Muscle layer of colon (tissue), 2 donors: ENCODE data around the gene PRKACA.
"Not testable (repeated sequence)": the region's sequence is repeated elsewhere in the genome, so short reads cannot be mapped to it uniquely, and the experiment has no call there.

Source experiments
- H3K27ac ChIP-seq: one replicate; pipeline ENCODE4 v1.7.0; 2013; ENCODE audit warnings: low read depth, mild to moderate bottlenecking, low read length, moderate library complexity
- H3K27me3 ChIP-seq, 2 donors: one replicate each; pipeline ENCODE4 v1.7.0; 2013; ENCODE audit warnings: low read length in 2 of 2, mild to moderate bottlenecking in 2 of 2; ENCODE audit not compliant: insufficient read depth in 2 of 2, control insufficient read depth in 1 of 2
- H3K36me3 ChIP-seq: one replicate; pipeline ENCODE4 v1.7.0; 2013; ENCODE audit warnings: mild to moderate bottlenecking, low read length; ENCODE audit not compliant: insufficient read depth
- H3K4me1 ChIP-seq: one replicate; pipeline ENCODE4 v1.7.0; 2013; ENCODE audit warnings: mild to moderate bottlenecking, low read length; ENCODE audit not compliant: insufficient read depth
- H3K4me3 ChIP-seq, 2 donors: one replicate each; pipeline ENCODE4 v1.7.0; 2013; ENCODE audit warnings: low read length in 2 of 2, low read depth in 1 of 2, mild to moderate bottlenecking in 1 of 2, moderate library complexity in 1 of 2
- H3K9ac ChIP-seq: one replicate; pipeline ENCODE4 v1.7.0; 2013; ENCODE audit warnings: low read length
- H3K9me3 ChIP-seq: one replicate; pipeline ENCODE4 v1.7.0; 2013; ENCODE audit warnings: mild to moderate bottlenecking, low read length
- donor health status: abdominal sarcoma.
- donor health status: Adenocarcinoma of cecum.

Gene PRKACA

DNA sequence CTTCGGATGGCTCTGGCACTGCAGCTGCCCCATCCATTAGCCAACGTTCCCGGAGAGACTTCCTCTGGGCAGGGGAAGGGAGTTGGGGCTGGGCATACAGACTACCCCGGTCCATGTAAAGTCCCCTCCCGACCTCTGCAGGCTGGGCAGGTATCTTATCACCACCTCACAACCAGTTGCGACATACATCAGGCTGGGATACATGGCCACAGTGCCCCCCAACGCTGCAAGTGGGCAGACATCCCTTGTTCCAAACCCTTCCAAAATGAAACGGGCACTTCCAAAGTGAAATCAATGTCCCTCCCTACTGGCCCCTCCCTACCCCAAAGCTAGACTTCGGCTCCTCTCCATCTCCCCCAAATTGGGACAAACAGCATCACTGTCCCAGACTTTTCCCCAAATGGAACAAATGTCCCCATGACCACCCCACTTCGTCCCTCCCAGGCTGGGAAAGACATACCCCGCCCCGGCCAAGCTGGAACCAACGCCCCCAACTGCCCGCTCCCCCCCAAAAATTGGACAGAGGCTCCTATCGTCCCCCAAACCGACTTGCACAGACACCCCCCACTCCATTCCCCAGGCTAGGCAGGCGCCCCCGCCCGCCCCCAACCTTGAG is 60.7 kb downstream of the PRKACA start:
- peaks cover 7% of the 10 kb centered on the region for H3K9me3 ChIP-seq
- H3K27me3 ChIP-seq = peaks cover 28 to 34% of the 10 kb centered on the region in 2 donors
- H3K4me3 ChIP-seq = no peak overlapping the region
- no peak overlapping the region for H3K9ac ChIP-seq
- no peaks in the 10 kb centered on the region for H3K36me3 ChIP-seq
- no peak overlapping the region for H3K27ac ChIP-seq
- peaks cover 9% of the 10 kb centered on the region for H3K4me1 ChIP-seq

- Histone ChIP-seq H3K4me1 (peaks cover 9% of the 10 kb centered on the region), H3K4me3 (no peak overlapping the region), H3K27ac (no peak overlapping the region), H3K36me3 (no peaks in the 10 kb centered on the region), H3K9ac (no peak overlapping the region), H3K9me3 (peaks cover 7% of the 10 kb centered on the region), H3K27me3 (peaks cover 28% of the 10 kb centered on the region in 2 donors)
Observed at GRCh38 chr19:14056069-14056666, 61.4 kb downstream of the PRKACA start.

GRCh38 chr19:14055396-14055795 is 62.2 kb downstream of the PRKACA start:
- H3K9me3 ChIP-seq = peaks cover 7% of the 10 kb centered on the region
- H3K27me3 ChIP-seq = peaks cover 24 to 27% of the 10 kb centered on the region in 2 donors
- H3K36me3 ChIP-seq = no peaks in the 10 kb centered on the region
- no peak overlapping the region for H3K9ac ChIP-seq
- no peak overlapping the region for H3K27ac ChIP-seq
- peaks cover 9% of the 10 kb centered on the region for H3K4me1 ChIP-seq
- no peak overlapping the region for H3K4me3 ChIP-seq

GRCh38 chr19:14054721-14055120 is 62.8 kb downstream of the PRKACA start:
- Histone ChIP-seq H3K27me3 (peaks cover 20% of the 10 kb centered on the region in 2 donors), H3K27ac (no peak overlapping the region), H3K9ac (no peak overlapping the region), H3K4me3 (no peak overlapping the region), H3K4me1 (peaks cover 9% of the 10 kb centered on the region), H3K9me3 (peaks cover 7% of the 10 kb centered on the region), H3K36me3 (no peaks in the 10 kb centered on the region)

- Histone ChIP-seq H3K9ac (no peak overlapping the region), H3K4me3 (no peak overlapping the region), H3K27me3 (peaks cover 14 to 15% of the 10 kb centered on the region in 2 donors), H3K27ac (no peak overlapping the region), H3K9me3 (peaks cover 7% of the 10 kb centered on the region), H3K36me3 (no peaks in the 10 kb centered on the region), H3K4me1 (peaks cover 9% of the 10 kb centered on the region)
Observed at GRCh38 chr19:14054099-14054498, 63.5 kb downstream of the PRKACA start.

DNA sequence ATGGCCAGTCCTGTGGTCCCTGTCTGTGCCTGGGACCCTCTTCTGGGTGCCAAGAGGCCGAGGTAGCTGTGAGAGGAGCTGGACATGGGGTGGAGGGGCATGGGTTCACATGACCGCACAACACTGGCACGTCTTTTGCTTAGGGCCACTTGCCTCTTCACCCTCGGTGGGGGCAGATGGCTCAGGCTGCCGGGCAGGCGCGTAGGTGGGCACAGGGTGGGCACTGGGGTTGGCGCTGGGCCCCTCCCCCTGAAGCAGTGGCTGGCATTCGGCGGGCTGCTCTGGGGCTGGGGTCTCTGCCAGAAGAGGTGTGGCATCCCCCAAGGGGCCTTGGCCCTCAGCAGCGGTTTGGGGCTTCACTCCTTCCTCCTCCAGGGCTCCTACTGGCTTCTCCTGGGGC is 64.1 kb downstream of the PRKACA start:
- no peak overlapping the region for H3K4me3 ChIP-seq
- H3K9ac ChIP-seq = no peak overlapping the region
- H3K27me3 ChIP-seq = peaks cover 8 to 9% of the 10 kb centered on the region in 2 donors
- H3K27ac ChIP-seq = no peak overlapping the region
- H3K4me1 ChIP-seq = peaks cover 5% of the 10 kb centered on the region
- peaks cover 7% of the 10 kb centered on the region for H3K9me3 ChIP-seq
- H3K36me3 ChIP-seq = no peaks in the 10 kb centered on the region

- H3K4me3 ChIP-seq = no peak overlapping the region
- H3K4me1 ChIP-seq = peaks cover 3% of the 10 kb centered on the region
- H3K9me3 ChIP-seq = peaks cover 7% of the 10 kb centered on the region
- H3K27ac ChIP-seq = no peak overlapping the region
- no peak overlapping the region for H3K9ac ChIP-seq
- no peaks in the 10 kb centered on the region for H3K36me3 ChIP-seq
- H3K27me3 ChIP-seq = peaks cover 3 to 4% of the 10 kb centered on the region in 2 donors
Observed at GRCh38 chr19:14053032-14053431, 64.5 kb downstream of the PRKACA start.

DNA sequence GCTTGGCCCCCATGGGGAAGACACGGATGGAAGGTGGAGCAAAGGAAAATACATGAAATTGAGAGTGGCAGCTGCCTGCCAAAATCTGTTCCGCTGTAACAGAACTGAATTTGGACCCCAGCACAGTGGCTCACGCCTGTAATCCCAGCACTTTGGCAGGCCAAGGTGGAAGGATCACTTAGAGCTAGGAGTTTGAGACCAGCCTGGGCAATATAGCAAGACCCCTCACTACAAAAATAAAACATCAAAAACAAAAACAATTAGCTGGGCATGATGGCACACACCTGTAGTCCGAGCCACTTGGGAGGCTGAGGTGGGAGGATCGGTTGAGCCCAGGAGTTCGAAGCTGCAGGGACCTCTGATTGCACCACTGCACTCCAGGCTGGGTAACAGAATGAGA is 65.1 kb downstream of the PRKACA start:
- no peaks in the 10 kb centered on the region for H3K4me1 ChIP-seq
- no peak overlapping the region for H3K27ac ChIP-seq
- H3K9me3 ChIP-seq = peaks cover 7% of the 10 kb centered on the region
- no peaks in the 10 kb centered on the region for H3K36me3 ChIP-seq
- H3K4me3 ChIP-seq = no peak overlapping the region
- H3K9ac ChIP-seq = no peak overlapping the region
- no peaks in the 10 kb centered on the region for H3K27me3 ChIP-seq

GRCh38 chr19:14051980-14052379 is 65.6 kb downstream of the PRKACA start:
- H3K9ac ChIP-seq = no peak overlapping the region
- no peaks in the 10 kb centered on the region for H3K4me1 ChIP-seq
- no peaks in the 10 kb centered on the region for H3K27me3 ChIP-seq

GRCh38 chr19:14050961-14051360 is 66.6 kb downstream of the PRKACA start:
- not testable (repeated sequence) for H3K9ac ChIP-seq, H3K36me3 ChIP-seq, H3K9me3 ChIP-seq, H3K27ac ChIP-seq, H3K4me1 ChIP-seq, H3K27me3 ChIP-seq, H3K4me3 ChIP-seq

More at GRCh38 chr19:14051980-14052379, 65.6 kb downstream of the PRKACA start:
- H3K4me3 ChIP-seq = no peak overlapping the region
- peaks cover 7% of the 10 kb centered on the region for H3K9me3 ChIP-seq
- no peak overlapping the region for H3K27ac ChIP-seq
- H3K36me3 ChIP-seq = no peaks in the 10 kb centered on the region

GRCh38 chr19:14050512-14050911 is 67.0 kb downstream of the PRKACA start:
- no peaks in the 10 kb centered on the region for H3K36me3 ChIP-seq
- no peak overlapping the region for H3K4me3 ChIP-seq
- peaks cover 7% of the 10 kb centered on the region for H3K9me3 ChIP-seq

More at GRCh38 chr19:14050512-14050911, 67.0 kb downstream of the PRKACA start:
- H3K27ac ChIP-seq = no peak overlapping the region
- H3K9ac ChIP-seq = no peak overlapping the region
- H3K4me1 ChIP-seq = no peaks in the 10 kb centered on the region
- H3K27me3 ChIP-seq = no peaks in the 10 kb centered on the region
